ENCODE results near the gene BICRAL. TPM values are rescaled to one million over a fixed set of nuclear protein-coding genes. Genes with fewer than 3 reads are reported as not detected.

The BICRAL gene
- polyA plus RNA-seq, 2 donors = 2.4 to 3.0 TPM

DNA sequence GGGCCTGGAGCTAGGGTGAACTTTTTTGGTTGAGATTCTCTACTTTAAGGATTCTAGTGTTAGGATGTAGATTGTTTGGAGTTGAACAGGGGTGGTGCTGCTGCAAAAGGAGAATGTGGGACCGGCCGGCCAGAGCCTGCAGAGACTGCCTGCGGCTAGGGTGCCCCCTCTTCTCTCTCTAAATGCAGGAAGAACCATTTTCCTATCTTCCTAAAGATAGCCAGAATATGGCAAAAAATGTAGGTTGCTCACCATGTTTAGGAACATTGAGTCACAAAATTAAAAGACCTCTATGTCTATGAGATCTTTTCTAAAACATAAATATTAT is 39.5 kb downstream of the BICRAL start:
- H3K4me1 ChIP-seq (ENCODE audit: control insufficient read depth in 2 of 2, insufficient read depth in 2 of 2, low read length in 1 of 2) = no peaks in the 10 kb centered on the region
- WGBS, 2 donors = 61 to 72% methylated on average over 3 of the region's 3 CpGs
- peaks cover 0 to 2% of the 10 kb centered on the region in 2 donors for H3K36me3 ChIP-seq (ENCODE audit: control insufficient read depth in 2 of 2, insufficient read depth in 2 of 2, low read length in 1 of 2)
- no peak overlapping the region for H3K4me3 ChIP-seq (ENCODE audit: low read depth in 1 of 2, low read length in 2 of 2)
- H3K27me3 ChIP-seq (ENCODE audit: control insufficient read depth in 1 of 2, insufficient read depth in 2 of 2, low read length in 2 of 2) = no peaks in the 10 kb centered on the region
- peak overlapping the region; percentile 21 to 45 for H3K27ac ChIP-seq (ENCODE audit: low read depth in 2 of 2, low read length in 1 of 2)
- no peaks in the 10 kb centered on the region for H3K9me3 ChIP-seq (ENCODE audit: control insufficient read depth in 2 of 2, insufficient read depth in 1 of 2, low read depth in 1 of 2, low read length in 1 of 2)

DNA sequence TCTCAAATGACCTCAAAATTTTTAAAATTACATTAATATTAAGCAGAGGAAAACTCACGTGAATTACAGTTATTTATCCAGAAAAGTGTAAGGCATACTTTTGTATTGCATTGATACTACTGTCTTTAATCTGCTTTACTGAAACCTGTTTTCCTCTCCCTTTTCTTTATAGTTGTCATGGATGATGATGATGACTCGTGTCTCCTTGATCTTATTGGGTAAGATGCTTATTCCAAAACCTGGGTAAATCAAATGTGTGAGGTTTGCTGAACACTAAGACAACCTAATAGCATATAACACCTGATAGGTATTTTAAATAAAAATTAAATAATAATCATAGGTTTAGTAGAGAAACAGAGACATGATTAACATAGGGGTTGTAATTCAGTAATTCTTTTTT is 40.0 kb downstream of the BICRAL start:
- no peaks in the 10 kb centered on the region for H3K9me3 ChIP-seq (ENCODE audit: control insufficient read depth in 2 of 2, insufficient read depth in 1 of 2, low read depth in 1 of 2, low read length in 1 of 2)
- peaks cover 0 to 2% of the 10 kb centered on the region in 2 donors for H3K36me3 ChIP-seq (ENCODE audit: control insufficient read depth in 2 of 2, insufficient read depth in 2 of 2, low read length in 1 of 2)
- no peaks in the 10 kb centered on the region for H3K27me3 ChIP-seq (ENCODE audit: control insufficient read depth in 1 of 2, insufficient read depth in 2 of 2, low read length in 2 of 2)
- no peaks in the 10 kb centered on the region for H3K4me1 ChIP-seq (ENCODE audit: control insufficient read depth in 2 of 2, insufficient read depth in 2 of 2, low read length in 1 of 2)
- H3K27ac ChIP-seq (ENCODE audit: low read depth in 2 of 2, low read length in 1 of 2) = no peak overlapping the region
- whole genome bisulfite sequencing, 2 donors = 54 to 79% methylated on average over 2 of the region's 2 CpGs
- no peak overlapping the region for H3K4me3 ChIP-seq (ENCODE audit: low read depth in 1 of 2, low read length in 2 of 2)

GRCh38 chr6:42829561-42830092 is 47.8 kb downstream of the BICRAL start:
- H3K9me3 ChIP-seq (ENCODE audit: control insufficient read depth in 2 of 2, insufficient read depth in 1 of 2, low read depth in 1 of 2, low read length in 1 of 2) = no peaks in the 10 kb centered on the region
- WGBS, 2 donors = 97% methylated on average over 8 of the region's 8 CpGs
- no peak overlapping the region for H3K27ac ChIP-seq (ENCODE audit: low read depth in 2 of 2, low read length in 1 of 2)
- peaks cover 10 to 14% of the 10 kb centered on the region in 2 donors for H3K36me3 ChIP-seq (ENCODE audit: control insufficient read depth in 2 of 2, insufficient read depth in 2 of 2, low read length in 1 of 2)
- no peaks in the 10 kb centered on the region for H3K4me1 ChIP-seq (ENCODE audit: control insufficient read depth in 2 of 2, insufficient read depth in 2 of 2, low read length in 1 of 2)
- no peak overlapping the region for H3K4me3 ChIP-seq (ENCODE audit: low read depth in 1 of 2, low read length in 2 of 2)
- H3K27me3 ChIP-seq (ENCODE audit: control insufficient read depth in 1 of 2, insufficient read depth in 2 of 2, low read length in 2 of 2) = no peaks in the 10 kb centered on the region

GRCh38 chr6:42831237-42831636 is 49.4 kb downstream of the BICRAL start:
- peaks cover 10 to 12% of the 10 kb centered on the region in 2 donors for H3K36me3 ChIP-seq (ENCODE audit: control insufficient read depth in 2 of 2, insufficient read depth in 2 of 2, low read length in 1 of 2)
- H3K4me3 ChIP-seq (ENCODE audit: low read depth in 1 of 2, low read length in 2 of 2) = no peak overlapping the region
- no peaks in the 10 kb centered on the region for H3K9me3 ChIP-seq (ENCODE audit: control insufficient read depth in 2 of 2, insufficient read depth in 1 of 2, low read depth in 1 of 2, low read length in 1 of 2)
- H3K4me1 ChIP-seq (ENCODE audit: control insufficient read depth in 2 of 2, insufficient read depth in 2 of 2, low read length in 1 of 2) = no peaks in the 10 kb centered on the region
- H3K27ac ChIP-seq (ENCODE audit: low read depth in 2 of 2, low read length in 1 of 2) = no peak overlapping the region
- WGBS, 2 donors = 86 to 93% methylated on average over 3 of the region's 3 CpGs
- no peaks in the 10 kb centered on the region for H3K27me3 ChIP-seq (ENCODE audit: control insufficient read depth in 1 of 2, insufficient read depth in 2 of 2, low read length in 2 of 2)

GRCh38 chr6:42834056-42834455 is 52.2 kb downstream of the BICRAL start:
- H3K4me1 ChIP-seq (ENCODE audit: control insufficient read depth in 2 of 2, insufficient read depth in 2 of 2, low read length in 1 of 2) = no peaks in the 10 kb centered on the region
- H3K27me3 ChIP-seq (ENCODE audit: control insufficient read depth in 1 of 2, insufficient read depth in 2 of 2, low read length in 2 of 2) = no peaks in the 10 kb centered on the region
- H3K9me3 ChIP-seq (ENCODE audit: control insufficient read depth in 2 of 2, insufficient read depth in 1 of 2, low read depth in 1 of 2, low read length in 1 of 2) = no peaks in the 10 kb centered on the region
- 95 to 96% methylated on average over 5 of the region's 5 CpGs for WGBS, 2 donors
- H3K4me3 ChIP-seq (ENCODE audit: low read depth in 1 of 2, low read length in 2 of 2) = no peak overlapping the region
- peaks cover 3 to 8% of the 10 kb centered on the region in 2 donors for H3K36me3 ChIP-seq (ENCODE audit: control insufficient read depth in 2 of 2, insufficient read depth in 2 of 2, low read length in 1 of 2)
- no peak overlapping the region for H3K27ac ChIP-seq (ENCODE audit: low read depth in 2 of 2, low read length in 1 of 2)

GRCh38 chr6:42841844-42842584 is 60.2 kb downstream of the BICRAL start:
- H3K4me3 ChIP-seq (ENCODE audit: low read depth in 1 of 2, low read length in 2 of 2) = no peak overlapping the region
- H3K36me3 ChIP-seq (ENCODE audit: control insufficient read depth in 2 of 2, insufficient read depth in 2 of 2, low read length in 1 of 2) = peaks cover 0 to 2% of the 10 kb centered on the region in 2 donors
- H3K4me1 ChIP-seq (ENCODE audit: control insufficient read depth in 2 of 2, insufficient read depth in 2 of 2, low read length in 1 of 2) = no peaks in the 10 kb centered on the region
- 84 to 85% methylated on average over 6 of the region's 6 CpGs for WGBS, 2 donors
- no peaks in the 10 kb centered on the region for H3K9me3 ChIP-seq (ENCODE audit: control insufficient read depth in 2 of 2, insufficient read depth in 1 of 2, low read depth in 1 of 2, low read length in 1 of 2)
- no peak overlapping the region for H3K27ac ChIP-seq (ENCODE audit: low read depth in 2 of 2, low read length in 1 of 2)
- H3K27me3 ChIP-seq (ENCODE audit: control insufficient read depth in 1 of 2, insufficient read depth in 2 of 2, low read length in 2 of 2) = no peaks in the 10 kb centered on the region

DNA sequence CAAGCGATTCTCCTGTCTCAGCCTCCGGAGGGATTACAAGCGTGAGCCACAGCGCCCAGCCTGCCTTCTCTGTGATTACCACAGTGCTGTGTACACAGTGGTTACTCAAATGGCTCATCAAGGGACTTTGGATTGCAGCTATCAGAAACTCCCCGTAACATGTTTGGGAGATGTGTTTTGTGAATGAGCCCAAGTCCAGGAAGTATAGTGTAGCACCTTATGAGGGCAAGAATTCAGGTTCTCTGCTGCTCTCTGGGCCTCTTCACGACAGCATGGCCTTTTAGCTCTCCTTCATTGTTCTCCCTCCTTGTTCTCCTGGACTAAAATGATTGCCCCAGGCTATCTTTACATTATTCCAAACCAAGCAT is 63.5 kb downstream of the BICRAL start:
- Histone ChIP-seq H3K4me3 (ENCODE audit: low read depth in 1 of 2, low read length in 2 of 2) (no peak overlapping the region), H3K27me3 (ENCODE audit: control insufficient read depth in 1 of 2, insufficient read depth in 2 of 2, low read length in 2 of 2) (no peaks in the 10 kb centered on the region), H3K27ac (ENCODE audit: low read depth in 2 of 2, low read length in 1 of 2) (no peak overlapping the region), H3K36me3 (ENCODE audit: control insufficient read depth in 2 of 2, insufficient read depth in 2 of 2, low read length in 1 of 2) (peaks cover 0 to 2% of the 10 kb centered on the region in 2 donors), H3K9me3 (ENCODE audit: control insufficient read depth in 2 of 2, insufficient read depth in 1 of 2, low read depth in 1 of 2, low read length in 1 of 2) (no peaks in the 10 kb centered on the region), H3K4me1 (ENCODE audit: control insufficient read depth in 2 of 2, insufficient read depth in 2 of 2, low read length in 1 of 2) (no peaks in the 10 kb centered on the region)
- WGBS, 2 donors = 95% methylated on average over 6 of the region's 6 CpGs

DNA sequence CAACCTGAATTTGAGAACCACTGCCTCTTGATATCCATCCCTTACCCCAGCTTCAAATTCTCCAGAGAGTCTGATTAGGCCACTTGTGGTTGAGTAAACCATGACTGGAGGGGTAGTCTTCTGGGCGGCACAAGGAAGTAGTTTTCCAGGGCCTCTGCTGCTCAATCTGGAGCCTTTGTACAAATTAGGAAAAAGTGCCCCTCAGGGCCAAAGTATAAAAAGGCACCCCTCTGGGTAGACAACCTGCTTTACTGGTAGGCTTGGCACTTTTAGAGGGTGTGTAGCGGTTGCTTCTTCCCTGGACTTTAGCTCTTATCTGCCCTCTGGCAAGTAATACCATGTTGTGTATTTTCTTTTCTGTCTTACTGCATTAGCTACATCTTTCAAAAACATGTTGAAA is 64.7 kb downstream of the BICRAL start:
- Histone ChIP-seq H3K4me1 (ENCODE audit: control insufficient read depth in 2 of 2, insufficient read depth in 2 of 2, low read length in 1 of 2) (no peaks in the 10 kb centered on the region), H3K36me3 (ENCODE audit: control insufficient read depth in 2 of 2, insufficient read depth in 2 of 2, low read length in 1 of 2) (peaks cover 0 to 2% of the 10 kb centered on the region in 2 donors), H3K27me3 (ENCODE audit: control insufficient read depth in 1 of 2, insufficient read depth in 2 of 2, low read length in 2 of 2) (no peaks in the 10 kb centered on the region), H3K27ac (ENCODE audit: low read depth in 2 of 2, low read length in 1 of 2) (no peak overlapping the region), H3K9me3 (ENCODE audit: control insufficient read depth in 2 of 2, insufficient read depth in 1 of 2, low read depth in 1 of 2, low read length in 1 of 2) (no peaks in the 10 kb centered on the region), H3K4me3 (ENCODE audit: low read depth in 1 of 2, low read length in 2 of 2) (no peak overlapping the region)
- WGBS, 2 donors = 87 to 97% methylated on average over 2 of the region's 2 CpGs

DNA sequence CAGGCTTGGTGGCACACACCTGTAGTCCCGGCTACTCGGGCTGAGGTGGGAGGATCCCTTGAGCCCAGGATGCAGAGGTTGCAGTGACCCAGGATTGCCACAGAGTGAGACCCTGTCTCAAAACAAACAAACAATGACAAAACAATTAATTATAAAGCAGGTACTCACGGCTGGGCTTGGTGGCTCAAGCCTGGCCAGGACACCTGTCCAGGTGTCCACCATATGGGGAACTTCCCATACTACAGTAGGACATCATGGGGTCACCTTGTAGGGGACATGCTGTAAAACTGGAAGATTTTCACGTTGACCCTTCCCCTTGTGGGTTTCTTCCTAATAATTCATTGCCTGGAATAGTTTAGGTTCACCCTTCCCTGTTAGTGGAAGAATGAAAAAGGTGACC is 66.8 kb downstream of the BICRAL start:
- Histone ChIP-seq H3K27ac (ENCODE audit: low read depth in 2 of 2, low read length in 1 of 2) (no peak overlapping the region), H3K36me3 (ENCODE audit: control insufficient read depth in 2 of 2, insufficient read depth in 2 of 2, low read length in 1 of 2) (peaks cover 6 to 8% of the 10 kb centered on the region in 2 donors), H3K27me3 (ENCODE audit: control insufficient read depth in 1 of 2, insufficient read depth in 2 of 2, low read length in 2 of 2) (no peaks in the 10 kb centered on the region), H3K4me1 (ENCODE audit: control insufficient read depth in 2 of 2, insufficient read depth in 2 of 2, low read length in 1 of 2) (no peaks in the 10 kb centered on the region), H3K9me3 (ENCODE audit: control insufficient read depth in 2 of 2, insufficient read depth in 1 of 2, low read depth in 1 of 2, low read length in 1 of 2) (no peaks in the 10 kb centered on the region), H3K4me3 (ENCODE audit: low read depth in 1 of 2, low read length in 2 of 2) (no peak overlapping the region)
- 83 to 84% methylated on average over 4 of the region's 4 CpGs for WGBS, 2 donors

DNA sequence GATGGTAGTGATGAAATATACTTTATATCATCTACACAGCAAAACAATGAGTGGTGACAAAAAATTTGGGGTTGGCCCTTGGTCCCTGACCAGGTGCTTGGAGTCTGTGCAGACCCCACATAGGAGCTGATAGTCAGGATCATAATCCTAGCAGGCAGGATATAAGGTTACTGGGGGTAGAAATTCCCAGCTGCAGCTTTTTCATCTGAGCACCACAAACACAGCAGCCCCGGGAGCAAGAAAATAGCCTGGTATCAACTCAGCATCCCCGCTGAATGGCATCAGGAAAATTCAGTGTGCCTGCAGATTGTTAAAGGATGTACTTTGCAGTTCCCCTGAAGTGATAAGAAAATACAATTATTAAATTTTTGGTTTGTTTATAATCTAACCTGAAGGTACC is 69.7 kb downstream of the BICRAL start:
- Histone ChIP-seq H3K36me3 (ENCODE audit: control insufficient read depth in 2 of 2, insufficient read depth in 2 of 2, low read length in 1 of 2) (peaks cover 8 to 12% of the 10 kb centered on the region in 2 donors), H3K4me3 (ENCODE audit: low read depth in 1 of 2, low read length in 2 of 2) (no peak overlapping the region), H3K4me1 (ENCODE audit: control insufficient read depth in 2 of 2, insufficient read depth in 2 of 2, low read length in 1 of 2) (no peaks in the 10 kb centered on the region), H3K27me3 (ENCODE audit: control insufficient read depth in 1 of 2, insufficient read depth in 2 of 2, low read length in 2 of 2) (no peaks in the 10 kb centered on the region), H3K27ac (ENCODE audit: low read depth in 2 of 2, low read length in 1 of 2) (no peak overlapping the region), H3K9me3 (ENCODE audit: control insufficient read depth in 2 of 2, insufficient read depth in 1 of 2, low read depth in 1 of 2, low read length in 1 of 2) (no peaks in the 10 kb centered on the region)
- WGBS, 2 donors = 94 to 98% methylated on average over 2 of the region's 2 CpGs
